ENCODE results near the gene EVX1. TPM values are rescaled to one million over a fixed set of nuclear protein-coding genes. Genes with fewer than 3 reads are reported as not detected.

Gene EVX1
- total RNA-seq, 4 donors from 2014 or later: 1.4 to 17.2 (median 3.4) TPM; not detected in 1

GRCh38 chr7:27263781-27264180 lies 21.2 kb downstream of the EVX1 start:
- TF ChIP-seq POLR2AphosphoS5 (IDR thresholded peaks at IDR 0.05): no peak
- TF ChIP-seq CTCF (IDR thresholded peaks at IDR 0.05): no peak
- no peak for TF ChIP-seq POLR2A (IDR thresholded peaks at IDR 0.05)
- TF ChIP-seq EP300 (IDR thresholded peaks at IDR 0.05; ENCODE audit: low read depth): no peak
- DNase-seq: no peak
- Histone ChIP-seq H3K36me3 (no peaks in the 10 kb centered on the region), H3K4me3 (no peak overlapping the region), H3K9me3 (no peaks in the 10 kb centered on the region), H3K27me3 (no peaks in the 10 kb centered on the region), H3K4me1 (no peaks in the 10 kb centered on the region), H3K27ac (no peak overlapping the region)
- in situ Hi-C loops (cut with MboI; ENCODE audit: low pct_ligation_motif_present in 1 of 4, low pct_unique_long_range_greater_than_20kb in 1 of 4, low sequenced_read_pairs in 3 of 4) (no loop called here), intact Hi-C loops (cut with DNase I; ENCODE audit: low total_unique reads) (no loop called here)
- WGBS, 2 donors (ENCODE audit: low coverage in 1 of 2): 63% methylated on average over 2 of the region's 2 CpGs

GRCh38 chr7:27269455-27269854 lies 26.9 kb downstream of the EVX1 start:
- H3K36me3 ChIP-seq: no peaks in the 10 kb centered on the region
- H3K27me3 ChIP-seq: no peaks in the 10 kb centered on the region
- H3K4me3 ChIP-seq: no peak overlapping the region
- H3K27ac ChIP-seq: no peak overlapping the region
- H3K9me3 ChIP-seq: peaks cover 5 to 10% of the 10 kb centered on the region in 2 donors
- intact Hi-C loops (cut with DNase I; ENCODE audit: low total_unique reads): no loop called here
- in situ Hi-C loops (cut with MboI; ENCODE audit: low pct_ligation_motif_present in 1 of 4, low pct_unique_long_range_greater_than_20kb in 1 of 4, low sequenced_read_pairs in 3 of 4): no loop called here
- TF ChIP-seq POLR2AphosphoS5 (IDR thresholded peaks at IDR 0.05) (no peak), CTCF (IDR thresholded peaks at IDR 0.05) (no peak), EP300 (IDR thresholded peaks at IDR 0.05; ENCODE audit: low read depth) (no peak), POLR2A (IDR thresholded peaks at IDR 0.05) (no peak)
- DNase-seq: no peak
- H3K4me1 ChIP-seq: no peaks in the 10 kb centered on the region
- 88 to 91% methylated on average over 3 to 14 of the region's 14 CpGs for WGBS, 2 donors (ENCODE audit: low coverage in 1 of 2)

GRCh38 chr7:27271384-27271783 lies 28.8 kb downstream of the EVX1 start:
- Histone ChIP-seq H3K36me3 (no peaks in the 10 kb centered on the region), H3K4me3 (no peak overlapping the region), H3K9me3 (peaks cover 5 to 10% of the 10 kb centered on the region in 2 donors), H3K27ac (no peak overlapping the region), H3K4me1 (no peaks in the 10 kb centered on the region), H3K27me3 (no peaks in the 10 kb centered on the region)
- intact Hi-C loops (cut with DNase I; ENCODE audit: low total_unique reads): no loop called here
- TF ChIP-seq EP300 (IDR thresholded peaks at IDR 0.05; ENCODE audit: low read depth) (no peak), POLR2A (IDR thresholded peaks at IDR 0.05) (no peak), CTCF (IDR thresholded peaks at IDR 0.05) (no peak), POLR2AphosphoS5 (IDR thresholded peaks at IDR 0.05) (no peak)
- 86 to 95% methylated on average over 1 of the region's 1 CpG for WGBS, 2 donors (ENCODE audit: low coverage in 1 of 2)
- no peak for DNase-seq
- in situ Hi-C loops (cut with MboI; ENCODE audit: low pct_ligation_motif_present in 1 of 4, low pct_unique_long_range_greater_than_20kb in 1 of 4, low sequenced_read_pairs in 3 of 4): no loop called here

- Histone ChIP-seq H3K4me3 (no peak overlapping the region), H3K36me3 (no peaks in the 10 kb centered on the region), H3K27me3 (no peaks in the 10 kb centered on the region), H3K4me1 (peaks cover 0 to 10% (median 0%) of the 10 kb centered on the region in 4 donors), H3K27ac (peak overlapping the region; percentile 43 to 83 (median 78)), H3K9me3 (peaks cover 0 to under 1% of the 10 kb centered on the region in 2 donors)
- TF ChIP-seq POLR2A (IDR thresholded peaks at IDR 0.05): peak; percentile 45
- no peak for TF ChIP-seq CTCF (IDR thresholded peaks at IDR 0.05)
- TF ChIP-seq POLR2AphosphoS5 (IDR thresholded peaks at IDR 0.05): peak in 2 of 3 donors; percentile 62 to 65
- WGBS, 2 donors (ENCODE audit: low coverage in 1 of 2): 27 to 36% methylated on average over 2 of the region's 2 CpGs
- intact Hi-C loops (cut with DNase I; ENCODE audit: low total_unique reads): no loop called here
- peak; percentile 66 for DNase-seq
- in situ Hi-C loops (cut with MboI; ENCODE audit: low pct_ligation_motif_present in 1 of 4, low pct_unique_long_range_greater_than_20kb in 1 of 4, low sequenced_read_pairs in 3 of 4): no loop called here
Measured at GRCh38 chr7:27277628-27278027, 35.0 kb downstream of the EVX1 start.

Data from transverse colon (tissue), 4 donors.